Epithelial cell of proximal tubule (primary cell): ENCODE data around the gene PARM1. TPM values are rescaled to one million over a fixed set of nuclear protein-coding genes. Genes with fewer than 3 reads are reported as not detected.

ENCODE experiments used
- DNase-seq: peaks from one replicate; pipeline ENCODE4 v3.0.0-alpha.2; 2011; ENCODE audit warnings: low read depth
- H3K4me3 ChIP-seq: 2 replicates; pipeline ENCODE4 v1.5.1; 2011; ENCODE audit warnings: low read depth, mild to moderate bottlenecking, low read length
- total RNA-seq: library from RNA; depleted of rRNA; stranded (reverse); fragments of >200 nt; gene quantifications from 2 replicates; pipeline ENCODE4 v1.2.3, GENCODE V29; 2015
- TF ChIP-seq, protein P1 (sequence below): conservative IDR thresholded peaks from 2 replicates; pipeline ENCODE4 v1.5.1; 2012; ENCODE audit warnings: low read depth, mild to moderate bottlenecking, low read length

The PARM1 gene
- total RNA-seq, 1 donor from 2014 or later, result 1.3 TPM

GRCh38 chr4:75005727-75006126 is 72.8 kb downstream of the PARM1 start:
- H3K4me3 ChIP-seq, result no peak overlapping the region
- TF ChIP-seq, protein P1, sequence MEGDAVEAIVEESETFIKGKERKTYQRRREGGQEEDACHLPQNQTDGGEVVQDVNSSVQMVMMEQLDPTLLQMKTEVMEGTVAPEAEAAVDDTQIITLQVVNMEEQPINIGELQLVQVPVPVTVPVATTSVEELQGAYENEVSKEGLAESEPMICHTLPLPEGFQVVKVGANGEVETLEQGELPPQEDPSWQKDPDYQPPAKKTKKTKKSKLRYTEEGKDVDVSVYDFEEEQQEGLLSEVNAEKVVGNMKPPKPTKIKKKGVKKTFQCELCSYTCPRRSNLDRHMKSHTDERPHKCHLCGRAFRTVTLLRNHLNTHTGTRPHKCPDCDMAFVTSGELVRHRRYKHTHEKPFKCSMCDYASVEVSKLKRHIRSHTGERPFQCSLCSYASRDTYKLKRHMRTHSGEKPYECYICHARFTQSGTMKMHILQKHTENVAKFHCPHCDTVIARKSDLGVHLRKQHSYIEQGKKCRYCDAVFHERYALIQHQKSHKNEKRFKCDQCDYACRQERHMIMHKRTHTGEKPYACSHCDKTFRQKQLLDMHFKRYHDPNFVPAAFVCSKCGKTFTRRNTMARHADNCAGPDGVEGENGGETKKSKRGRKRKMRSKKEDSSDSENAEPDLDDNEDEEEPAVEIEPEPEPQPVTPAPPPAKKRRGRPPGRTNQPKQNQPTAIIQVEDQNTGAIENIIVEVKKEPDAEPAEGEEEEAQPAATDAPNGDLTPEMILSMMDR, result no peak
- no peak for DNase-seq

- no peak overlapping the region for H3K4me3 ChIP-seq
- no peak for DNase-seq
- TF ChIP-seq, protein P1, result no peak
Observed at GRCh38 chr4:75007891-75008290, 75.0 kb downstream of the PARM1 start.

DNA sequence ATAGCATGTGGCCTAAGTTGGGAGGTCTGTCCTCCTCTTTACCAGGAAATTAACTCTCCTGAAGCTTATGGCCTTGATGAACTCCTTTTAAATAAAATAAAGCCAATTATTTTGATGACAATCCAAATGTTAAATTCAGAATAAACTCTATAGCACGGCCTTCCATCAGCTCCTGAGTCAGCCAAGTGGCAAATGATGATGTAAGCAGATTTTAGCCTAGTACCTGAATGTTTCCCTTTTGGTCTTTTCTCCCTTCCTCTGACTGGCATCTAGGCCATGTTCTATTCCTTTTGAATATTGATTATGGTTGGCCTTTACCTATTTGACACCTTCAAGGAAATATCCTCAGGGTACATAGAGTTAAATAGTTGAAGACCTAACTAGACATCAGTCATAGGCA is 76.2 kb downstream of the PARM1 start:
- DNase-seq, result no peak
- TF ChIP-seq, protein P1, result no peak
- H3K4me3 ChIP-seq, result no peak overlapping the region

GRCh38 chr4:75011131-75011795 is 78.3 kb downstream of the PARM1 start:
- TF ChIP-seq, protein P1, result no peak
- DNase-seq, result no peak
- H3K4me3 ChIP-seq, result no peak overlapping the region

GRCh38 chr4:75015627-75016026 is 82.7 kb downstream of the PARM1 start:
- no peak overlapping the region for H3K4me3 ChIP-seq
- TF ChIP-seq, protein P1, result no peak
- DNase-seq, result no peak

- H3K4me3 ChIP-seq, result no peak overlapping the region
- DNase-seq, result no peak
- TF ChIP-seq, protein P1, result no peak
Observed at GRCh38 chr4:75016472-75016871, 83.6 kb downstream of the PARM1 start.

GRCh38 chr4:75018811-75019479 is 86.0 kb downstream of the PARM1 start:
- no peak overlapping the region for H3K4me3 ChIP-seq
- TF ChIP-seq, protein P1, result no peak
- no peak for DNase-seq
